Sigmoid colon (tissue), 7 donors: ENCODE measurements around the gene ALDH1L1. TPM values are rescaled to one million over a fixed set of nuclear protein-coding genes. Genes with fewer than 3 reads are reported as not detected.

ENCODE experiments used
- DNase-seq: peaks from one replicate; pipeline ENCODE4 v3.0.0-alpha.2; 2019
- H3K27ac ChIP-seq, 4 donors: fragments of 200-600 bp; sonication (generic); one replicate each; pipeline ENCODE4 v1.5.1; 2016 to 2019; ENCODE audit warnings: mild to moderate bottlenecking in 1 of 4
- H3K27me3 ChIP-seq, 3 donors: fragments of 200-600 bp; sonication (generic); one replicate each; pipeline ENCODE4 v1.5.1; 2019; ENCODE audit warnings: mild to moderate bottlenecking in 1 of 3
- H3K36me3 ChIP-seq, 4 donors: fragments of 200-600 bp; sonication (generic); one replicate each; pipeline ENCODE4 v1.5.1; 2016 to 2019
- H3K4me1 ChIP-seq, 4 donors: fragments of 200-600 bp; sonication (generic); one replicate each; pipeline ENCODE4 v1.5.1; 2017 to 2019
- H3K4me3 ChIP-seq, 4 donors: fragments of 200-600 bp; sonication (generic); one replicate each; pipeline ENCODE4 v1.5.1; 2017 to 2019; ENCODE audit warnings: mild to moderate bottlenecking in 2 of 4, moderate library complexity in 1 of 4
- H3K9me3 ChIP-seq, 4 donors: fragments of 200-600 bp in 3 of 4; sonication (generic) in 3 of 4; one replicate each; pipeline versions ENCODE4 v1.5.1 to v1.6.1; 2013 to 2019
- CTCF ChIP-seq, 4 experiments: fragments of 450-650 bp in 3 of 4; fragments of 200-600 bp in 1 of 4; IDR thresholded peaks; one replicate each; pipeline ENCODE4 v1.5.1; 2016 to 2019; ENCODE audit warnings: antibody characterized with exemption in 4 of 4, mild to moderate bottlenecking in 3 of 4, moderate library complexity in 2 of 4
- EP300 ChIP-seq, 4 donors: sonication (generic); formaldehyde crosslinking; IDR thresholded peaks; one replicate each; pipeline ENCODE4 v1.6.1; 2017; ENCODE audit warnings: antibody characterized with exemption in 4 of 4
- POLR2A ChIP-seq, 2 donors: fragments of 450-650 bp; IDR thresholded peaks; one replicate each; pipeline ENCODE4 v1.6.1; 2016; ENCODE audit warnings: antibody characterized with exemption in 2 of 2, mild to moderate bottlenecking in 2 of 2, moderate library complexity in 2 of 2
- POLR2AphosphoS5 ChIP-seq, 4 donors: sonication (generic); formaldehyde crosslinking; IDR thresholded peaks; one replicate each; pipeline ENCODE4 v1.6.1; 2017; ENCODE audit warnings: antibody characterized with exemption in 4 of 4
- WGBS, 2 donors: extraction: QIAGEN DNeasy Blood & Tissue Kit; methylation state at CpG; one replicate each; pipeline ENCODE4 v1.1.7; 2013; 5-methylcytosine and 5-hydroxymethylcytosine counted together
- intact Hi-C: fragments of 100-400 bp; cut with DNase I; formaldehyde crosslinking; loops from one replicate; pipeline ENCODE4 v1.15.1; 2023
- polyA plus RNA-seq, 3 donors: library from polyadenylated mRNA; stranded (reverse); fragments of 200-250 nt; gene quantifications; one replicate each; pipeline ENCODE4 v1.2.3, GENCODE V29; 2013
- total RNA-seq, 4 donors: library from RNA; depleted of rRNA; stranded (reverse); fragments of >200 nt; gene quantifications; one replicate each; pipeline ENCODE4 v1.1.0, GENCODE V29; 2016
- donor health status: healthy with polysubstance abuse.
- donor health status: Bipolar disorder and iron deficiency.
- donor health status: healthy.

The ALDH1L1 gene
- total and polyA plus RNA-seq, 7 donors: 7.2 to 32.5 (median 15.0) TPM

GRCh38 chr3:126147932-126148683, 32.3 kb downstream of the ALDH1L1 start:
- Histone ChIP-seq H3K4me1 (no peaks in the 10 kb centered on the region), H3K36me3 (no peaks in the 10 kb centered on the region), H3K9me3 (no peaks in the 10 kb centered on the region), H3K4me3 (no peak overlapping the region), H3K27ac (no peak overlapping the region), H3K27me3 (no peaks in the 10 kb centered on the region)
- no peak for DNase-seq
- intact Hi-C loops: no loop called here
- no peak for TF ChIP-seq CTCF (IDR thresholded peaks at IDR 0.05)
- TF ChIP-seq EP300 (IDR thresholded peaks at IDR 0.05): no peak
- no peak for TF ChIP-seq POLR2AphosphoS5 (IDR thresholded peaks at IDR 0.05)
- no peak for TF ChIP-seq POLR2A (IDR thresholded peaks at IDR 0.05)
- WGBS, 2 donors: 89 to 93% methylated on average over 15 of the region's 15 CpGs

GRCh38 chr3:126147147-126147931, 33.0 kb downstream of the ALDH1L1 start:
- Histone ChIP-seq H3K27ac (no peak overlapping the region), H3K4me1 (no peaks in the 10 kb centered on the region), H3K9me3 (no peaks in the 10 kb centered on the region), H3K36me3 (no peaks in the 10 kb centered on the region), H3K4me3 (no peak overlapping the region), H3K27me3 (no peaks in the 10 kb centered on the region)
- TF ChIP-seq POLR2AphosphoS5 (IDR thresholded peaks at IDR 0.05) (no peak), CTCF (IDR thresholded peaks at IDR 0.05) (no peak), EP300 (IDR thresholded peaks at IDR 0.05) (no peak), POLR2A (IDR thresholded peaks at IDR 0.05) (no peak)
- 90% methylated on average over 7 of the region's 7 CpGs for WGBS, 2 donors
- intact Hi-C loops: no loop called here
- DNase-seq: peak; percentile 52

- Histone ChIP-seq H3K36me3 (no peaks in the 10 kb centered on the region), H3K4me3 (no peak overlapping the region), H3K27ac (no peak overlapping the region), H3K4me1 (no peaks in the 10 kb centered on the region), H3K27me3 (no peaks in the 10 kb centered on the region), H3K9me3 (no peaks in the 10 kb centered on the region)
- intact Hi-C loops: no loop called here
- peak; percentile 56 for DNase-seq
- WGBS, 2 donors: 92 to 94% methylated on average over 6 of the region's 6 CpGs
- TF ChIP-seq POLR2A (IDR thresholded peaks at IDR 0.05) (no peak), CTCF (IDR thresholded peaks at IDR 0.05) (no peak), EP300 (IDR thresholded peaks at IDR 0.05) (no peak), POLR2AphosphoS5 (IDR thresholded peaks at IDR 0.05) (no peak)
These were observed 33.8 kb downstream of the ALDH1L1 start for GRCh38 chr3:126146525-126147146.

DNA sequence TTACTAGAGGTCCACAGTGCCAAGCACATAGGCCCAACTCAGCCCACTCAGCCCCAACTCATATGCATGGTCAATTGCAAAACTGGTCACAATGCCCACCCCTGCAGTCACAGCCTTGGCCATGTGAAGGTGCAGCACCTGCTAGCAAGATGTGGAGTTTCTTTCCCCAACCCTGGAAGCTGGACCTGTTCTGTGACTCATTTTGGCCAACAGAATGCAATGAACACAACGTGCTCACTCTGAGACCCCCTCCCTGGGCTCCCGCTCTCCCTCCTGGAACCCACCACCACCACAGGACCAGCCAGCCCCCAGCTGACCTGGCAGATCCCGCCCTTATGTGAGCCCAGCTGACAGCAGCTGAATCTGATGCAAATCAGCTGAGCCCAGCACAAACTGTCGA, 34.4 kb downstream of the ALDH1L1 start:
- Histone ChIP-seq H3K4me3 (no peak overlapping the region), H3K36me3 (no peaks in the 10 kb centered on the region), H3K27me3 (no peaks in the 10 kb centered on the region), H3K9me3 (no peaks in the 10 kb centered on the region), H3K4me1 (no peaks in the 10 kb centered on the region), H3K27ac (no peak overlapping the region)
- peak; percentile 43 for DNase-seq
- WGBS, 2 donors: 81 to 86% methylated on average over 4 of the region's 4 CpGs
- intact Hi-C loops: no loop called here
- TF ChIP-seq POLR2A (IDR thresholded peaks at IDR 0.05) (no peak), EP300 (IDR thresholded peaks at IDR 0.05) (no peak), CTCF (IDR thresholded peaks at IDR 0.05) (no peak), POLR2AphosphoS5 (IDR thresholded peaks at IDR 0.05) (no peak)
